WTC11 (cell line): ENCODE data around the gene ERBB4. TPM values are rescaled to one million over a fixed set of nuclear protein-coding genes. Genes with fewer than 3 reads are reported as not detected.

ENCODE experiments used
- ATAC-seq: fragments of 200-7000 bp; cut with Tn5 transposase; 2 replicates; pipeline ENCODE4 v1.10.0; 2021; ENCODE audit warnings: mild to moderate bottlenecking, moderate library complexity
- CTCF ChIA-PET: fragments of 300-600 bp; sonication (Branson Sonifier 250); formaldehyde crosslinking; loops from one replicate; lab custom pipeline; 2021; ENCODE audit warnings: antibody characterized with exemption; lab: Charles Lee
- POLR2A ChIA-PET: fragments of 350-600 bp; sonication (Branson Sonifier 250); formaldehyde crosslinking; loops from one replicate; lab custom pipeline; 2021; ENCODE audit warnings: antibody characterized with exemption; lab: Charles Lee
- DNase-seq: peaks from one replicate; pipeline ENCODE4 v3.0.0; 2021; ENCODE audit warnings: low spot score
- H3K27ac Mint-ChIP-seq: 2 replicates; pipeline ENCODE4 v1.8.0; 2021; ENCODE audit warnings: mixed read lengths
- H3K27me3 Mint-ChIP-seq: 2 replicates; pipeline ENCODE4 v1.8.0; 2021; ENCODE audit warnings: low read depth, mild to moderate bottlenecking, moderate library complexity, mixed read lengths
- H3K36me3 Mint-ChIP-seq: 2 replicates; pipeline ENCODE4 v1.8.0; 2021; ENCODE audit warnings: mixed read lengths
- H3K4me1 Mint-ChIP-seq: 2 replicates; pipeline ENCODE4 v1.8.0; 2022; ENCODE audit warnings: mixed read lengths
- H3K4me3 Mint-ChIP-seq: 2 replicates; pipeline ENCODE4 v1.8.0; 2021; ENCODE audit warnings: mild to moderate bottlenecking, moderate library complexity, mixed read lengths
- H3K9me3 Mint-ChIP-seq: 2 replicates; pipeline ENCODE4 v1.8.0; 2021; ENCODE audit warnings: mixed read lengths
- CDX4 ChIP-seq: fragments of 250-450 bp; sonication (Bioruptor Pico); IDR thresholded peaks from 2 replicates; pipeline ENCODE4 v1.9.0; 2021; ENCODE audit warnings: moderate library complexity, mild to moderate bottlenecking, inconsistent platforms, borderline replicate concordance
- CREB1 ChIP-seq: sonication (generic); formaldehyde crosslinking; IDR thresholded peaks from 2 replicates; pipeline ENCODE4 v1.8.0; 2023; ENCODE audit warnings: mild to moderate bottlenecking, missing genetic modification reagents
- CREM ChIP-seq: sonication (generic); formaldehyde crosslinking; IDR thresholded peaks from 2 replicates; pipeline ENCODE4 v1.8.1; 2022; ENCODE audit warnings: mild to moderate bottlenecking, missing genetic modification reagents, moderate library complexity
- E2F1 ChIP-seq: sonication (generic); formaldehyde crosslinking; IDR thresholded peaks from 2 replicates; pipeline ENCODE4 v1.8.0; 2022; ENCODE audit warnings: mild to moderate bottlenecking, missing genetic modification reagents
- MLX ChIP-seq: sonication (generic); formaldehyde crosslinking; IDR thresholded peaks from 2 replicates; pipeline ENCODE4 v1.8.1; 2023; ENCODE audit warnings: mild to moderate bottlenecking, missing genetic modification reagents, moderate library complexity
- MYBL2 ChIP-seq: sonication (generic); formaldehyde crosslinking; IDR thresholded peaks from 2 replicates; pipeline ENCODE4 v1.8.1; 2023; ENCODE audit warnings: mild to moderate bottlenecking, moderate library complexity, missing genetic modification reagents
- NR2C2 ChIP-seq: sonication (generic); formaldehyde crosslinking; IDR thresholded peaks from 2 replicates; pipeline ENCODE4 v1.8.0; 2022; ENCODE audit warnings: mild to moderate bottlenecking, missing genetic modification reagents
- OVOL2 ChIP-seq: fragments of 250-450 bp; sonication (Bioruptor Pico); IDR thresholded peaks from 2 replicates; pipeline ENCODE4 v1.9.0; 2021; ENCODE audit warnings: mild to moderate bottlenecking, borderline replicate concordance
- SOX15 ChIP-seq: fragments of 250-450 bp; sonication (Bioruptor Pico); IDR thresholded peaks from 2 replicates; pipeline ENCODE4 v1.9.0; 2021; ENCODE audit warnings: mild to moderate bottlenecking
- ZBTB43 ChIP-seq: sonication (generic); formaldehyde crosslinking; IDR thresholded peaks from 2 replicates; pipeline ENCODE4 v1.8.1; 2023; ENCODE audit warnings: mild to moderate bottlenecking, missing genetic modification reagents
- ZNF263 ChIP-seq: sonication (generic); formaldehyde crosslinking; IDR thresholded peaks from 2 replicates; pipeline ENCODE4 v1.8.1; 2022; ENCODE audit warnings: low read depth, mild to moderate bottlenecking, moderate library complexity, missing genetic modification reagents
- ZNF416 ChIP-seq: fragments of 250-450 bp; sonication (Bioruptor Pico); IDR thresholded peaks from 2 replicates; pipeline ENCODE4 v1.9.0; 2021; ENCODE audit warnings: mild to moderate bottlenecking, inconsistent platforms
- total RNA-seq: library from RNA; stranded (reverse); gene quantifications from 3 replicates; pipeline ENCODE4 v1.2.3, GENCODE V29; 2021
- TF ChIP-seq, protein P1 (sequence below): sonication (generic); formaldehyde crosslinking; IDR thresholded peaks from 2 replicates; pipeline ENCODE4 v1.8.1; 2022; ENCODE audit warnings: low read depth, mild to moderate bottlenecking, moderate library complexity, missing genetic modification reagents, borderline replicate concordance
- TF ChIP-seq, protein P2 (sequence below): sonication (generic); formaldehyde crosslinking; IDR thresholded peaks from 2 replicates; pipeline ENCODE4 v1.8.1; 2023; ENCODE audit warnings: mild to moderate bottlenecking, missing genetic modification reagents, borderline replicate concordance
- TF ChIP-seq, protein P3 (sequence below): sonication (generic); formaldehyde crosslinking; IDR thresholded peaks from 2 replicates; pipeline ENCODE4 v1.8.0; 2022; ENCODE audit warnings: mild to moderate bottlenecking, missing genetic modification reagents
- TF ChIP-seq, protein P4 (sequence below): sonication (generic); formaldehyde crosslinking; IDR thresholded peaks from 2 replicates; pipeline ENCODE4 v1.8.0; 2023; ENCODE audit warnings: mild to moderate bottlenecking, missing genetic modification reagents

ERBB4 gene
- total RNA-seq, 1 experiment from 2014 or later: 1.6 TPM

- H3K27me3 Mint-ChIP-seq: peaks cover 55% of the 10 kb centered on the region
- no peak for ATAC-seq
- no peak for TF ChIP-seq ZNF416 (CRISPR knock-in tag)
- no peak for TF ChIP-seq MYBL2 (CRISPR knock-in tag)
- TF ChIP-seq, protein P1, sequence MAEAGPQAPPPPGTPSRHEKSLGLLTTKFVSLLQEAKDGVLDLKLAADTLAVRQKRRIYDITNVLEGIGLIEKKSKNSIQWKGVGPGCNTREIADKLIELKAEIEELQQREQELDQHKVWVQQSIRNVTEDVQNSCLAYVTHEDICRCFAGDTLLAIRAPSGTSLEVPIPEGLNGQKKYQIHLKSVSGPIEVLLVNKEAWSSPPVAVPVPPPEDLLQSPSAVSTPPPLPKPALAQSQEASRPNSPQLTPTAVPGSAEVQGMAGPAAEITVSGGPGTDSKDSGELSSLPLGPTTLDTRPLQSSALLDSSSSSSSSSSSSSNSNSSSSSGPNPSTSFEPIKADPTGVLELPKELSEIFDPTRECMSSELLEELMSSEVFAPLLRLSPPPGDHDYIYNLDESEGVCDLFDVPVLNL: no peak
- TF ChIP-seq ZNF263: no peak
- TF ChIP-seq, all 79 proteins: peak for 0
- H3K9me3 Mint-ChIP-seq: no peaks in the 10 kb centered on the region
- ChIA-PET CTCF (interaction anchor here (0.5 kb wide), 1 partner anchor 867 kb away, joined by 3 read pairs; no protein-coding TSS in a partner anchor), POLR2A (no interaction called here)
- H3K27ac Mint-ChIP-seq: no peak overlapping the region
- H3K4me3 Mint-ChIP-seq: no peak overlapping the region
- H3K4me1 Mint-ChIP-seq: peaks cover 17% of the 10 kb centered on the region
- no peak for DNase-seq
- H3K36me3 Mint-ChIP-seq: no peaks in the 10 kb centered on the region
Measured at GRCh38 chr2:212534336-212534735, 4.3 kb downstream of the ERBB4 start.

DNA sequence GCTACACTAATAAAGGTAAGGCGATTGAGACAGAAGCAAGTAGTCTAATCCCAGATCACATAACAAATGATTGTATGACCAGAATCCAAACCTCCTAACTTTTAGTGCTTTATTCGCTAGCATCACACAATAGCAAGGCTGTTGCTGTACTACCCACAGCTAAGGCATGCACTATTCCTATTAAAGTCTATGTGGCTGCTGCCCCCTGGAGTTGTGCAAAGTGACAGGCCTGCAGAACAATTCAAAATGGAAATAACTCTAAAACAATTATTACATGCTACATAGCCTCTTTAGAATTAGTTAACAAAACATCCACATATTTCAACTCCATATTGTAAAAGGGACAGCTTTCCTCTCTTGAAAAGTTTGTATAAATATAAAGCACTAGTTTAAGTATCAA lies 6.0 kb downstream of the ERBB4 start:
- DNase-seq: no peak
- H3K4me1 Mint-ChIP-seq: peaks cover 17% of the 10 kb centered on the region
- no peaks in the 10 kb centered on the region for H3K9me3 Mint-ChIP-seq
- ATAC-seq: no peak
- POLR2A ChIA-PET: no interaction called here
- peaks cover 37% of the 10 kb centered on the region for H3K27me3 Mint-ChIP-seq
- H3K4me3 Mint-ChIP-seq: no peak overlapping the region
- H3K36me3 Mint-ChIP-seq: no peaks in the 10 kb centered on the region
- no peak overlapping the region for H3K27ac Mint-ChIP-seq
- CTCF ChIA-PET: interaction anchor here (0.6 to 1.3 kb wide), 5 partner anchors 12 to 788 kb away, joined by 3 to 5 read pairs (median 4); no protein-coding TSS in a partner anchor
- TF ChIP-seq CDX4 (CRISPR knock-in tag) (no peak), NR2C2 (CRISPR knock-in tag) (no peak), MLX (CRISPR knock-in tag) (no peak), SOX15 (no peak), CREB1 (no peak), OVOL2 (CRISPR knock-in tag) (no peak)
- TF ChIP-seq, protein P2, sequence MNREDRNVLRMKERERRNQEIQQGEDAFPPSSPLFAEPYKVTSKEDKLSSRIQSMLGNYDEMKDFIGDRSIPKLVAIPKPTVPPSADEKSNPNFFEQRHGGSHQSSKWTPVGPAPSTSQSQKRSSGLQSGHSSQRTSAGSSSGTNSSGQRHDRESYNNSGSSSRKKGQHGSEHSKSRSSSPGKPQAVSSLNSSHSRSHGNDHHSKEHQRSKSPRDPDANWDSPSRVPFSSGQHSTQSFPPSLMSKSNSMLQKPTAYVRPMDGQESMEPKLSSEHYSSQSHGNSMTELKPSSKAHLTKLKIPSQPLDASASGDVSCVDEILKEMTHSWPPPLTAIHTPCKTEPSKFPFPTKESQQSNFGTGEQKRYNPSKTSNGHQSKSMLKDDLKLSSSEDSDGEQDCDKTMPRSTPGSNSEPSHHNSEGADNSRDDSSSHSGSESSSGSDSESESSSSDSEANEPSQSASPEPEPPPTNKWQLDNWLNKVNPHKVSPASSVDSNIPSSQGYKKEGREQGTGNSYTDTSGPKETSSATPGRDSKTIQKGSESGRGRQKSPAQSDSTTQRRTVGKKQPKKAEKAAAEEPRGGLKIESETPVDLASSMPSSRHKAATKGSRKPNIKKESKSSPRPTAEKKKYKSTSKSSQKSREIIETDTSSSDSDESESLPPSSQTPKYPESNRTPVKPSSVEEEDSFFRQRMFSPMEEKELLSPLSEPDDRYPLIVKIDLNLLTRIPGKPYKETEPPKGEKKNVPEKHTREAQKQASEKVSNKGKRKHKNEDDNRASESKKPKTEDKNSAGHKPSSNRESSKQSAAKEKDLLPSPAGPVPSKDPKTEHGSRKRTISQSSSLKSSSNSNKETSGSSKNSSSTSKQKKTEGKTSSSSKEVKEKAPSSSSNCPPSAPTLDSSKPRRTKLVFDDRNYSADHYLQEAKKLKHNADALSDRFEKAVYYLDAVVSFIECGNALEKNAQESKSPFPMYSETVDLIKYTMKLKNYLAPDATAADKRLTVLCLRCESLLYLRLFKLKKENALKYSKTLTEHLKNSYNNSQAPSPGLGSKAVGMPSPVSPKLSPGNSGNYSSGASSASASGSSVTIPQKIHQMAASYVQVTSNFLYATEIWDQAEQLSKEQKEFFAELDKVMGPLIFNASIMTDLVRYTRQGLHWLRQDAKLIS (CRISPR knock-in tag): no peak
- TF ChIP-seq, protein P1: no peak
- TF ChIP-seq, protein P3, sequence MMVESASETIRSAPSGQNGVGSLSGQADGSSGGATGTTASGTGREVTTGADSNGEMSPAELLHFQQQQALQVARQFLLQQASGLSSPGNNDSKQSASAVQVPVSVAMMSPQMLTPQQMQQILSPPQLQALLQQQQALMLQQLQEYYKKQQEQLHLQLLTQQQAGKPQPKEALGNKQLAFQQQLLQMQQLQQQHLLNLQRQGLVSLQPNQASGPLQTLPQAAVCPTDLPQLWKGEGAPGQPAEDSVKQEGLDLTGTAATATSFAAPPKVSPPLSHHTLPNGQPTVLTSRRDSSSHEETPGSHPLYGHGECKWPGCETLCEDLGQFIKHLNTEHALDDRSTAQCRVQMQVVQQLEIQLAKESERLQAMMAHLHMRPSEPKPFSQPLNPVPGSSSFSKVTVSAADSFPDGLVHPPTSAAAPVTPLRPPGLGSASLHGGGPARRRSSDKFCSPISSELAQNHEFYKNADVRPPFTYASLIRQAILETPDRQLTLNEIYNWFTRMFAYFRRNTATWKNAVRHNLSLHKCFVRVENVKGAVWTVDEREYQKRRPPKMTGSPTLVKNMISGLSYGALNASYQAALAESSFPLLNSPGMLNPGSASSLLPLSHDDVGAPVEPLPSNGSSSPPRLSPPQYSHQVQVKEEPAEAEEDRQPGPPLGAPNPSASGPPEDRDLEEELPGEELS (CRISPR knock-in tag): no peak

- no peak overlapping the region for H3K27ac Mint-ChIP-seq
- no peak for DNase-seq
- peaks cover 32% of the 10 kb centered on the region for H3K27me3 Mint-ChIP-seq
- H3K4me3 Mint-ChIP-seq: no peak overlapping the region
- CTCF ChIA-PET: interaction anchor here (0.5 to 1.3 kb wide), 6 partner anchors 12 to 787 kb away, joined by 3 to 5 read pairs (median 4); no protein-coding TSS in a partner anchor
- no peaks in the 10 kb centered on the region for H3K36me3 Mint-ChIP-seq
- ATAC-seq: no peak
- POLR2A ChIA-PET: no interaction called here
- H3K9me3 Mint-ChIP-seq: no peaks in the 10 kb centered on the region
- peaks cover 14% of the 10 kb centered on the region for H3K4me1 Mint-ChIP-seq
- no peak for TF ChIP-seq CREM (CRISPR knock-in tag)
- no peak for TF ChIP-seq ZBTB43 (CRISPR knock-in tag)
- TF ChIP-seq, protein P4, sequence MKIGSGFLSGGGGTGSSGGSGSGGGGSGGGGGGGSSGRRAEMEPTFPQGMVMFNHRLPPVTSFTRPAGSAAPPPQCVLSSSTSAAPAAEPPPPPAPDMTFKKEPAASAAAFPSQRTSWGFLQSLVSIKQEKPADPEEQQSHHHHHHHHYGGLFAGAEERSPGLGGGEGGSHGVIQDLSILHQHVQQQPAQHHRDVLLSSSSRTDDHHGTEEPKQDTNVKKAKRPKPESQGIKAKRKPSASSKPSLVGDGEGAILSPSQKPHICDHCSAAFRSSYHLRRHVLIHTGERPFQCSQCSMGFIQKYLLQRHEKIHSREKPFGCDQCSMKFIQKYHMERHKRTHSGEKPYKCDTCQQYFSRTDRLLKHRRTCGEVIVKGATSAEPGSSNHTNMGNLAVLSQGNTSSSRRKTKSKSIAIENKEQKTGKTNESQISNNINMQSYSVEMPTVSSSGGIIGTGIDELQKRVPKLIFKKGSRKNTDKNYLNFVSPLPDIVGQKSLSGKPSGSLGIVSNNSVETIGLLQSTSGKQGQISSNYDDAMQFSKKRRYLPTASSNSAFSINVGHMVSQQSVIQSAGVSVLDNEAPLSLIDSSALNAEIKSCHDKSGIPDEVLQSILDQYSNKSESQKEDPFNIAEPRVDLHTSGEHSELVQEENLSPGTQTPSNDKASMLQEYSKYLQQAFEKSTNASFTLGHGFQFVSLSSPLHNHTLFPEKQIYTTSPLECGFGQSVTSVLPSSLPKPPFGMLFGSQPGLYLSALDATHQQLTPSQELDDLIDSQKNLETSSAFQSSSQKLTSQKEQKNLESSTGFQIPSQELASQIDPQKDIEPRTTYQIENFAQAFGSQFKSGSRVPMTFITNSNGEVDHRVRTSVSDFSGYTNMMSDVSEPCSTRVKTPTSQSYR: no peak
- TF ChIP-seq E2F1: no peak
Measured at GRCh38 chr2:212532087-212532486, 6.5 kb downstream of the ERBB4 start.
